ENCODE data around the gene PLEKHH1. TPM values are rescaled to one million over a fixed set of nuclear protein-coding genes. Genes with fewer than 3 reads are reported as not detected.
A peak's percentile ranks its signal among the peaks of the same experiment; 100 is the strongest.

Gene PLEKHH1
- total RNA-seq, 3 donors from 2014 or later = 45.8 to 110 (median 61.5) TPM

- no peak overlapping the region for H3K4me3 ChIP-seq
- no peaks in the 10 kb centered on the region for H3K36me3 ChIP-seq (ENCODE audit: low read depth)
- H3K9me3 ChIP-seq = no peaks in the 10 kb centered on the region
- peak; percentile 55 for ATAC-seq
- DNase-seq = no peak
- TF ChIP-seq, protein P1, sequence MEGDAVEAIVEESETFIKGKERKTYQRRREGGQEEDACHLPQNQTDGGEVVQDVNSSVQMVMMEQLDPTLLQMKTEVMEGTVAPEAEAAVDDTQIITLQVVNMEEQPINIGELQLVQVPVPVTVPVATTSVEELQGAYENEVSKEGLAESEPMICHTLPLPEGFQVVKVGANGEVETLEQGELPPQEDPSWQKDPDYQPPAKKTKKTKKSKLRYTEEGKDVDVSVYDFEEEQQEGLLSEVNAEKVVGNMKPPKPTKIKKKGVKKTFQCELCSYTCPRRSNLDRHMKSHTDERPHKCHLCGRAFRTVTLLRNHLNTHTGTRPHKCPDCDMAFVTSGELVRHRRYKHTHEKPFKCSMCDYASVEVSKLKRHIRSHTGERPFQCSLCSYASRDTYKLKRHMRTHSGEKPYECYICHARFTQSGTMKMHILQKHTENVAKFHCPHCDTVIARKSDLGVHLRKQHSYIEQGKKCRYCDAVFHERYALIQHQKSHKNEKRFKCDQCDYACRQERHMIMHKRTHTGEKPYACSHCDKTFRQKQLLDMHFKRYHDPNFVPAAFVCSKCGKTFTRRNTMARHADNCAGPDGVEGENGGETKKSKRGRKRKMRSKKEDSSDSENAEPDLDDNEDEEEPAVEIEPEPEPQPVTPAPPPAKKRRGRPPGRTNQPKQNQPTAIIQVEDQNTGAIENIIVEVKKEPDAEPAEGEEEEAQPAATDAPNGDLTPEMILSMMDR (IDR thresholded peaks at IDR 0.05) = no peak
- H3K4me1 ChIP-seq (ENCODE audit: low read depth) = no peaks in the 10 kb centered on the region
- intact Hi-C loops (cut with DNase I, micrococcal nuclease) = no loop called here
Observed at GRCh38 chr14:67580336-67581171, 47.5 kb downstream of the PLEKHH1 start.

- intact Hi-C loops (cut with DNase I, micrococcal nuclease) = no loop called here
- Histone ChIP-seq H3K36me3 (ENCODE audit: low read depth) (no peaks in the 10 kb centered on the region), H3K4me1 (ENCODE audit: low read depth) (no peaks in the 10 kb centered on the region), H3K9me3 (no peaks in the 10 kb centered on the region), H3K4me3 (no peak overlapping the region)
- ATAC-seq (no peak), DNase-seq (no peak)
- TF ChIP-seq, protein P1 (IDR thresholded peaks at IDR 0.05) = no peak
Observed at GRCh38 chr14:67581643-67582042, 48.6 kb downstream of the PLEKHH1 start.

- DNase-seq (no peak), ATAC-seq (no peak)
- H3K36me3 ChIP-seq (ENCODE audit: low read depth) = no peaks in the 10 kb centered on the region
- H3K4me1 ChIP-seq (ENCODE audit: low read depth) = no peaks in the 10 kb centered on the region
- no peak overlapping the region for H3K4me3 ChIP-seq
- no peaks in the 10 kb centered on the region for H3K9me3 ChIP-seq
- intact Hi-C loops (cut with DNase I, micrococcal nuclease) = no loop called here
- TF ChIP-seq, protein P1 (IDR thresholded peaks at IDR 0.05) = no peak
Observed at GRCh38 chr14:67582061-67582460, 49.0 kb downstream of the PLEKHH1 start.

DNA sequence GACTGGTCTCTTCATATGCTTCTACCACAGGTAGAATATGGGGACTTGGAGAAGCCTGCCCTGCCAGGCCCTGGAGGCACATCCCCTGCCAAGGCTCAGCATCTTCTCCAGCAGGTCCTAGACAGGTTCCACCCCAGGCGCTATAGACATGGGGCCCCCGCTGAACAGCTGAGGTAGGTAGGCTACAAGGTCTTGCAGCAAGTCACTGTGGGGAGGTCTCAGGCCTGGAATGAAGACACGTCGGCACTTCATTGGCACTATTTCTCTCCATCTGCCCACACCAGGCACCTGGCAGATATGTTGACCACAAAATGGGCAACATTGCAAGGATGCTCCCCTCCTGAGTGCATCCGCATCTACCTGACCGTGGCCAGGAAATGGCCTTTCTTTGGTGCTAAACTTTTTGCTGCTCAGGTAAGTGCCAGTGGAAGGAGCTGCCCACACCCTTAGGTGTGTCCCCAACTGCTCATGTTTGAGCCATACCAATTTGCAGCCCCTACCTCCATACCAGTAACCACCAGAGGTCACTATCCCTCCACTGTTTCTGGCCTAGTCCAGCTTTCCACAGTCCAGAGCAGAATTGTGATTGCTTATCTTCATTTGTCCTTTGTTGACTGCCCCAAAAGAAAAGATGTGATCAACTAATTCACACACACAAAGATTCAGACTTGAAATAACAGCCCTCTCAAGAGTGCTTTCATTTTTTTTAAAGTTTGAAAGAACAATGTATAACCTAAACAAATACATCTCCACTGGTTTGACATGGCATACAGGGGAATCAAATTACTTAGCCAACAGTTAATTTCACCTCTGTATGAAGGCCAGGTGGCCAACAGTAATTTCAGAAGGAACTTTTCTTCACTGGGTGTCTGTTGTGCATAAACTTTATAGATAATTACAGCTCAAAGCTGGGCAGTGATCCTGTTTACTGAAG, 50.9 kb downstream of the PLEKHH1 start:
- intact Hi-C loops (cut with DNase I, micrococcal nuclease) = no loop called here
- Histone ChIP-seq H3K9me3 (no peaks in the 10 kb centered on the region), H3K4me1 (ENCODE audit: low read depth) (no peaks in the 10 kb centered on the region), H3K36me3 (ENCODE audit: low read depth) (no peaks in the 10 kb centered on the region), H3K4me3 (no peak overlapping the region)
- ATAC-seq (peak; percentile 82), DNase-seq (peak in 1 of 3 donors; percentile 58)
- TF ChIP-seq, protein P1 (IDR thresholded peaks at IDR 0.05) = no peak

DNA sequence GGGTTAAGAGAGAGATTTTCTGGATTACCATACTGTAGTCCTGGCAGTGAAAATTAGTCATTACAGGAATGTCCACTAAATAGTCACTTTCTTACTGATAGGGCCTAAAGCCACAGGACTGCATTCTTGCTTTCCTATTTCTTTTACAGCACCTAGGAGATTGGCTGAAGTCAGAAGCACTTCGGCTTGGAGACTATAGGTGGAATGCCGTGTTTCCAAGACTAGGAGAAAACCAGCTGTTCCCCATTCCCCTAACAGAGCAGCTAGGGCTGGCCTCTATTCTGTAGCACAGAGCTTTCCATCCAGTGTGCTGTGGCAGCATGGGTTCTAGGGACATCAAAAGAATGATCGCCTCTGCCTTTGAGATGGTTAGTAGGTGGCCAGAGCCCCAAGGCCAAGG, 51.9 kb downstream of the PLEKHH1 start:
- no peak for ATAC-seq
- no peaks in the 10 kb centered on the region for H3K36me3 ChIP-seq (ENCODE audit: low read depth)
- H3K4me1 ChIP-seq (ENCODE audit: low read depth) = no peaks in the 10 kb centered on the region
- H3K4me3 ChIP-seq = no peak overlapping the region
- no peak for DNase-seq
- intact Hi-C loops (cut with DNase I, micrococcal nuclease) = no loop called here
- TF ChIP-seq, protein P1 (IDR thresholded peaks at IDR 0.05) = no peak
- H3K9me3 ChIP-seq = no peaks in the 10 kb centered on the region
